Right renal cortex interstitium (tissue), 3 donors: Measurements from ENCODE around the gene MOGAT1. TPM values are rescaled to one million over a fixed set of nuclear protein-coding genes. Genes with fewer than 3 reads are reported as not detected.

ENCODE experiments used
- DNase-seq, 3 donors: peaks; one replicate each; pipeline ENCODE4 v3.0.0-alpha.2; 2013; ENCODE audit warnings: low read depth in 3 of 3, low spot score in 2 of 3
- polyA plus RNA-seq, 3 donors: library from polyadenylated mRNA; unstranded; fragments of 120-200 nt; gene quantifications; one replicate each; pipeline ENCODE4 v1.2.1, GENCODE V29; 2013; ENCODE audit not compliant: insufficient read length in 3 of 3

Gene MOGAT1, protein sequence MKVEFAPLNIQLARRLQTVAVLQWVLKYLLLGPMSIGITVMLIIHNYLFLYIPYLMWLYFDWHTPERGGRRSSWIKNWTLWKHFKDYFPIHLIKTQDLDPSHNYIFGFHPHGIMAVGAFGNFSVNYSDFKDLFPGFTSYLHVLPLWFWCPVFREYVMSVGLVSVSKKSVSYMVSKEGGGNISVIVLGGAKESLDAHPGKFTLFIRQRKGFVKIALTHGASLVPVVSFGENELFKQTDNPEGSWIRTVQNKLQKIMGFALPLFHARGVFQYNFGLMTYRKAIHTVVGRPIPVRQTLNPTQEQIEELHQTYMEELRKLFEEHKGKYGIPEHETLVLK
- polyA plus RNA-seq, result not detected

DNA sequence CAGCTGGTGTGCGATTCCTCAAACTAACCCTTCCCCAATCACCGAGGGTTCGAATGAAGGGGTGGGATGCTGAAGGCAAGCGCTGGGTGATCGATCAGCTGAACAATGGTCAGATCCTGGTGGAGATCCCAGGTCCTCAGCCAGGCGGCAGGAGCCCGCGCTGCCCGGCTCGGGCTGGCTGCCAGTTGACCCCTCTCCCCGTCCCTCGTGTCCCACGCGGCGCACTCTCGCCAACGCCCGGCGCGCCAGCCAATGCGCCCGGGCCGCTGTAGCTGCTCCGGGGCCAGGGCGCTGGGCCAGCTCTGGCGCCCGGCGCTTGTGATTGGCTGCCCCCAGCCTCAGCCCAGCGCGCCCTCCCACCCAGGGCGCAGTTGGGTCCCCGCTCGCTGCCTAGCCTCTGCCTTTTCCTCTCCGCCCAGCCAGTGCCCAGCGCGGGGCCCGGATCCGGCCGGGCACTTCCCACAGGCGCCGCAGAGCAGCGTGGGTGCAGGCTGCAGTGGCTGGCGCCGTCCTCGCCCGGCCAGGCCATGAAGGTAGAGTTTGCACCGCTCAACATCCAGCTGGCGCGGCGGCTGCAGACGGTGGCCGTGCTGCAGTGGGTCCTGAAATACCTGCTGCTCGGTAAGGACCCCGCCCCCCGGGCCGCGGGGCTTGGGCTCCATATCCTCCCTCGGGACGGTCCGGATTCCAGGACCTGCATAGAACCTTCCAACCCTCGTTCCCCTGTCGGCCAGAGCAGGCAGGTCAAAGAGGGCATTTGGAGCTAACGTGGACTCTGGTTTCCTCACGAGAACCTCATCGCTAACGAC is at the start of gene MOGAT1:
Gene MOGAT1 (plus strand): TSS at position 400 of the 809 bp plus-strand sequence. CDS start 128 bp downstream, at position 528.
- DNase-seq, result peak in 1 of 3 donors; percentile 23

DNA sequence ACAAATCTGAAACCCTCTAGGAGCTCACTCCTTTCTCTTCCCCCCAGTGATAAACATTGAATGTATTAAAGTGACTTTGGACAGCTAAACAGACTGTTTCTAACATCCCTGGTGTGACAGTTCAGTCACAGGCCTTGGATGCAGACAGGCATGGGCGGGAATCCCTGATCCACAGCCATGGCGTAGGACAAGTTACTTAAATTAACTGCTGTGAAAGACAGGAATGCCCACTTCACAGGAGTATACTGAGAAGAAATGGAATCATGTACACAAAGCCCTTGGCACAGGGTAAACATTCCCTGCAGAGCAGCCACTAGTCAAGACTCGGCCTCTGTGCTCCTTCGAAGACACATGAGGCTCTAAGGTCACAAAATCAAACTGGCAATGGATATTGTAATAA is 49.6 kb upstream of the MOGAT1 start:
- DNase-seq, result no peak

DNA sequence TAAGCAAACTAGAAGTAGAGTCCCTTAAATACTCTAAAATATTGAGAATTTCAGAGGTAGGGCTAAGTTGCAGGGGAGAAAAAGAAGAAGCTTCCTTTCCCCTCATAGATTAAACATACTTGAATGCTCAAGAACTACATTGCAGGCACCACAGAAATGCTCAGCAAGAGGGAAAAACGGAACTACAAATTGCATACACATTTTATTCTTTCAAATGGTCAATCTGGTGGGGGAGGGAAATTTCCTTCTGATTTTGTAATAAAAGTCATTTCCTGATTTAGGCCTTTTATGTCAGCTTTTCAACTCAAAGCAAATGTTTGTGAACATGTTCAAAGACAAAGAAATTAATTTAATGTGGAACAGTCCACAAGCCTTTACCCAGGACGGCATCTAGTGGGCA is 48.5 kb upstream of the MOGAT1 start:
- no peak for DNase-seq

DNA sequence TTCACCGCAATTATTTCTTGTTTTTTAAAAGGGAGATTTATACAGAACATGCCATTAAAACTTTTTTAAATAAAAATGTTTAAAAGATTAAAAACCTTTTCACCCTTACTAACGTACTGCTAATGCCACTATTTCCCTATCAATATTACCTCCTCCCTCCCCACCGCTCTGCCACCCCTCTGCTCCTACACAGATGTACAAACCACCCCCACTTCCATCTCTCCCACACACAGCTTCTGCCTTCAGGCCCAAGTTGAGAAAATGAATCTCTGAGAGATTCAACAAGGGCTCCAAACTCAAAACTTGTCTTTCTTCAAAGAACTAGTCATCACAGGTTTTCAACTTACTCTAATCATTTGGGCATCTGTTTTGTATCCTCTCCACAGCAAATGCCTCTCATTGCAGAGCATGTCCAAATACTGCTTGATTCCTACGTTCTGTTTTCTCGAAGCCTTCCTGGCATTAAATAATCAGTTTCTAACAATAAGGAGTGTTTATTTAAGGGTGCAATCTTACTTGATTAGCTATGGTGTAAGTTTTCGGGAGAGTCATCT is 47.6 kb upstream of the MOGAT1 start:
- no peak for DNase-seq

- DNase-seq, result no peak
These were observed 43.7 kb upstream of the MOGAT1 start for GRCh38 chr2:222627764-222628163.

GRCh38 chr2:222635295-222635694 is 36.2 kb upstream of the MOGAT1 start:
- no peak for DNase-seq

DNA sequence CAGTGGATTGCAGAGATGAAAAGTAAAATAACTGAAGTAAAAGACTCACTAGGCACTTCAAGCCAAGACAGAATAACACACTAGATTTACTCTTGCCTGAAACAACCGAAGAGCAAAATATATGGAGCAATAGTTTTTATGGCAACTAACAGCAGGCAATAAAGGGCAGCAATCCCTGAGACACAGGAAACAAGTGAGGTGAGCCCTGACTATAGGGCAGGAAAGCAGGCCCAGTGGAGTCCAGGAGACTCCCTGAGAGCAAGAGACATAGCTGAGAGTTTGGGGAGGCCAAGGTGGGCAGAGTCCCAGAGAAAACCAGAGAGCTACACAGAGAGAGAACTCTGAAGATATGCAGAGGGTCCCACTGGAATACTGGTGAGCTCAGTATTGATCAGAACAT is 34.4 kb upstream of the MOGAT1 start:
- DNase-seq, result no peak

GRCh38 chr2:222641336-222641735 is 30.1 kb upstream of the MOGAT1 start:
- no peak for DNase-seq

DNA sequence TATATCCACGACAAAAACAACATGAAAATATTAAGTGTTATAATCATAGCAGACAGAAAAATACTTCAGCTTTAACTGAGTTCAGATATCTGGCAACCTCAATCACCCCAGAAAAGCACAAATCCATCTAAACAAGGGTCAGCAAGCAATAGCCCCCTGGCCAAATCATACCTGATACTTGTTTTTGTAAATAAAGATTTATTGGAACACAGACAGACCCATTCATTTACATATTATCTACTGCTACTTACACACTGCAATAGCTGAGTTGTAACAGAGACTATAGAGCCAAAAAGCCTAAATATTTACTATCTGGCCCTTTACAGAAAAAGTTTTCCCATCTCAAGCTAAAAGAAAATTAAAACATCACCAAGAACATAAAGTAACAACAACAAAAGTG is 28.3 kb upstream of the MOGAT1 start:
- no peak for DNase-seq

- DNase-seq, result no peak
These were observed 25.4 kb upstream of the MOGAT1 start for GRCh38 chr2:222646008-222646407.

- DNase-seq, result no peak
These were observed 21.7 kb upstream of the MOGAT1 start for GRCh38 chr2:222649801-222650200.

- no peak for DNase-seq
These were observed 19.6 kb upstream of the MOGAT1 start for GRCh38 chr2:222651718-222652418.

DNA sequence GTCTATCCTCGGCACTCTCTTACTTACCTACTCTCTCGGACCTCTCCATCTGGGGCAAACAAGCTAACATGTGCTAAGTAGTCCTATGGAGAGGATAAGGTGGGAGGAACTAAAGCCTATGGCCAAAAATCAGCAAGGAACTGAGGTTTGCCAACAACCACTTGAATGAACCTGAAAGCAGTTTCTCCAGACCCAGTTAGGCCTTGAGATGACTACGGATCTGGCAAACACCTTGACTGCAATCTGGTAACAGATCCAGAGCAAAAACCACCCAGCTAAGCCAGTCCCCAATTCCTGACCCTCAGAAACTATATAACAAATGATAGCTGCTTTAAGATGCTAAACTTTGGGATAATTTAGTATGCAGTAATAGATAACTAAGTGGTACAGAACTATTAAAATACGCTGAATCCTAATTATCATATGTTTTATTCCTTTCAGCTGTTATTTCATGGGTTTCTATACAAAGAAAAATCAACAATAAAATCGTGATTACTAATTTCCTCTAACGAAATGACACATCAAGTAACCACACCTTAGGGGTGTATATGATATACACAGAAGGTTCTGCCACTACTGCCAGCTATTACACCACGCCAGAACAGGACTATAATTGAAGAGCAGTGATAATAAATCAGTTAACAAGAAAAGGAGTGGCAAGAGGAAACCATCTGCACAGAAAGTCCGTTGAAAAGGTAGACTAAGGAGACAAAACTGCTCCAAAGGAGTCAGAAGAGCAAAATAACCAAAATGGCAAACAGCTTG is 18.8 kb upstream of the MOGAT1 start:
- DNase-seq, result no peak

DNA sequence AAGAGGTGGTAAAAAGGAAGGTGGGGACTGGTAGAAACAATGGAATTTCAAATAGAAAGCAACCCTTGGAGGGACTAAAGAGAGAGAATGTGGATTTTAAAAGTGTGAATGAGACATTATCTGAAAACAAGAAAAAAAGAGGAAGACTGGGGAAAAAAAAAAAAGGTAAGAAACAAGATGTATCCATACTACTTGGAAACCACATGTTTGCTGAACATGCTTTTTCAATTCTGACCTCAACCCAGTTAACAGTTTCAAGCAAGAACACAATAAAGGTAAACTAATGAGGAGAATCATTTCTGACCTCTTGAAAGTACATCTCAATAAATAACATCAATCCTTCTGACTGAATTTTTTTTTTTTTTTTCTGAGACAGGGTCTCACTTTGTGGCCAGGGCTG is 18.2 kb upstream of the MOGAT1 start:
- DNase-seq, result no peak

GRCh38 chr2:222655787-222656525 is 15.5 kb upstream of the MOGAT1 start, which contains the start of gene FARSB:
Gene FARSB (minus strand): TSS chr2:222656092. CDS start chr2:222656073, 19 bp downstream.
- peak; percentile 93 to 98 (median 96) for DNase-seq

DNA sequence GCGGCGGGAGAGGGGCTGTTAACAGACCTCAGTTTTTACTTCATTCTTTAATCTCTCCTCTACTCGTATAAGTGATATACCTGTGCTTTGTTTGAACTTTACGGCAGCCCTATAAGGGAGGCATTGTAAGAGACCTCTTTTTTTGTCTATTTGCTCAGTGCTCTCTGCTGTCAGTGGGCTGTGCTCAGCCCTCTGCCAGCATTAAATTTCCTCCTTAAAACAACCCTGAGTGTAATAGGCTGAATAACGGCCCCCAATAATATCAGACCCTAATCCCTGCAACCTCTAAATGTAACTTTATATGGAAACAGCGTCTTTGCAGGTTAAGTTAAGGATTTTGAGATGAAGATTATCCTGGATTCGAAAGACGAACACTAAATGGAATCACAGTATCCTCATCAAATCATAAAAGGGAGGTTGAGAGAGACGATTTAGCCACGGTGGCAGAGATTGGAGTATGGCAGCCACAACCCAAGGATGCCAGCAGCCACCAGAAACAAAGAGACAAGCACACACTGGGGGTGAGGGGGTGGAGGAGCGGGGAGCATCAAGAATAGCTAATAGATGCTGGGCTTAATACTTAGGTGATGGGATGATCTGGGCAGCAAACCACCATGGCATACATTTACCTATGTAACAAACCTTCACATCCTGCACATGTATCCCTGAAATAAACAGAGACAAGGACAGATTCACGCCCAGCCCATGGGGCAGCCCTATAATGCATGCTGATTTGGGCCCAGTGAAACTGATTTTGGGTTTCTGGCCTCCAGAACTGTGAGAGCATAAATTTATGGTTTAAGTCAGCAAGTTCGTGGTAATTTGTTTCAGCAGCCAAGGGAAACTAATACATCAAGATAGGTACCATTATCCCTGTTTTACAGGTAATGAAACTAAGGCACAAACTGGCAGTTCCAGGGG is 14.7 kb upstream of the MOGAT1 start:
- no peak for DNase-seq

GRCh38 chr2:222663479-222663878 is 8.0 kb upstream of the MOGAT1 start:
- no peak for DNase-seq

- DNase-seq, result no peak
These were observed 2.8 kb upstream of the MOGAT1 start for GRCh38 chr2:222668494-222669154.
